Breast epithelium (tissue), 3 donors: ENCODE results near the gene ANKRD29.

Experiments used
- POLR2AphosphoS5 ChIP-seq, 3 donors: sonication (generic); formaldehyde crosslinking; IDR thresholded peaks; one replicate each; pipeline ENCODE4 v1.6.1; 2017; ENCODE audit warnings: antibody characterized with exemption in 3 of 3
- TF ChIP-seq, protein P1 (sequence below), 3 donors: fragments of 450-650 bp; IDR thresholded peaks; one replicate each; pipeline ENCODE4 v1.5.1; 2016 to 2017; ENCODE audit warnings: antibody characterized with exemption in 3 of 3, mild to moderate bottlenecking in 3 of 3, moderate library complexity in 3 of 3

GRCh38 chr18:23565916-23566547, 96.7 kb downstream of the ANKRD29 start:
- TF ChIP-seq, protein P1, sequence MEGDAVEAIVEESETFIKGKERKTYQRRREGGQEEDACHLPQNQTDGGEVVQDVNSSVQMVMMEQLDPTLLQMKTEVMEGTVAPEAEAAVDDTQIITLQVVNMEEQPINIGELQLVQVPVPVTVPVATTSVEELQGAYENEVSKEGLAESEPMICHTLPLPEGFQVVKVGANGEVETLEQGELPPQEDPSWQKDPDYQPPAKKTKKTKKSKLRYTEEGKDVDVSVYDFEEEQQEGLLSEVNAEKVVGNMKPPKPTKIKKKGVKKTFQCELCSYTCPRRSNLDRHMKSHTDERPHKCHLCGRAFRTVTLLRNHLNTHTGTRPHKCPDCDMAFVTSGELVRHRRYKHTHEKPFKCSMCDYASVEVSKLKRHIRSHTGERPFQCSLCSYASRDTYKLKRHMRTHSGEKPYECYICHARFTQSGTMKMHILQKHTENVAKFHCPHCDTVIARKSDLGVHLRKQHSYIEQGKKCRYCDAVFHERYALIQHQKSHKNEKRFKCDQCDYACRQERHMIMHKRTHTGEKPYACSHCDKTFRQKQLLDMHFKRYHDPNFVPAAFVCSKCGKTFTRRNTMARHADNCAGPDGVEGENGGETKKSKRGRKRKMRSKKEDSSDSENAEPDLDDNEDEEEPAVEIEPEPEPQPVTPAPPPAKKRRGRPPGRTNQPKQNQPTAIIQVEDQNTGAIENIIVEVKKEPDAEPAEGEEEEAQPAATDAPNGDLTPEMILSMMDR (IDR thresholded peaks at IDR 0.05) = no peak
- no peak for TF ChIP-seq POLR2AphosphoS5 (IDR thresholded peaks at IDR 0.05)
